HepG2 (cell line): ENCODE results near the gene ALOXE3. TPM values are rescaled to one million over a fixed set of nuclear protein-coding genes. Genes with fewer than 3 reads are reported as not detected.

ENCODE experiments used
- ELF4 ChIP-seq: sonication (generic); formaldehyde crosslinking; IDR thresholded peaks from 2 replicates; pipeline ENCODE4 v1.5.0; 2020; ENCODE audit warnings: missing genetic modification reagents, mild to moderate bottlenecking, moderate library complexity, borderline replicate concordance
- FOXK2 ChIP-seq: fragments of 450-650 bp; IDR thresholded peaks from 2 replicates; pipeline ENCODE4 v1.6.1; 2016
- PCBP1 ChIP-seq: fragments of 200-400 bp; formaldehyde crosslinking; IDR thresholded peaks from 2 replicates; pipeline ENCODE4 v1.6.1; 2017; ENCODE audit warnings: mild to moderate bottlenecking, low read depth, low read length, borderline replicate concordance
- YEATS2 ChIP-seq: sonication (generic); formaldehyde crosslinking; IDR thresholded peaks from 2 replicates; pipeline ENCODE4 v1.4.0; 2020; ENCODE audit warnings: missing genetic modification reagents, borderline replicate concordance
- ZBTB21 ChIP-seq: sonication (generic); formaldehyde crosslinking; IDR thresholded peaks from 2 replicates; pipeline ENCODE4 v1.4.0; 2020; ENCODE audit warnings: missing genetic modification reagents
- ZMYM3 ChIP-seq: sonication (generic); formaldehyde crosslinking; IDR thresholded peaks from 2 replicates; pipeline ENCODE4 v1.5.1; 2020; ENCODE audit warnings: mild to moderate bottlenecking, missing genetic modification reagents
- ZNF121 ChIP-seq: sonication (generic); formaldehyde crosslinking; IDR thresholded peaks from 2 replicates; pipeline ENCODE4 v1.5.0; 2020; ENCODE audit warnings: mild to moderate bottlenecking, missing genetic modification reagents
- ZNF260 ChIP-seq: sonication (generic); formaldehyde crosslinking; IDR thresholded peaks from 2 replicates; pipeline ENCODE4 v1.4.0; 2020; ENCODE audit warnings: missing genetic modification reagents, low read depth, mild to moderate bottlenecking, borderline replicate concordance
- ZNF329 ChIP-seq: sonication (generic); formaldehyde crosslinking; IDR thresholded peaks from 2 replicates; pipeline ENCODE4 v1.9.0; 2021; ENCODE audit warnings: low read depth, mild to moderate bottlenecking, missing genetic modification reagents
- ZNF543 ChIP-seq: sonication (generic); formaldehyde crosslinking; IDR thresholded peaks from 2 replicates; pipeline ENCODE4 v1.4.0; 2020; ENCODE audit warnings: mild to moderate bottlenecking, missing genetic modification reagents
- ZNF775 ChIP-seq: sonication (generic); formaldehyde crosslinking; IDR thresholded peaks from 2 replicates; pipeline ENCODE4 v1.4.0; 2020; ENCODE audit warnings: missing genetic modification reagents, mild to moderate bottlenecking, moderate library complexity, borderline replicate concordance
- polyA plus RNA-seq, 8 experiments: library from polyadenylated mRNA; depleted of rRNA in 3 of 8; stranded (reverse) in 7 of 8; unstranded in 1 of 8; fragments of >200 nt; fragmentation: Illumina TruSeq in 4 of 8; extraction: Trizol in 4 of 8; gene quantifications; 2 replicates each; pipeline versions ENCODE4 v1.2.1 to v1.2.3, GENCODE V29; 2011 to 2016; ENCODE audit warnings: low read depth in 4 of 8, missing spikeins in 1 of 8, mixed read lengths in 1 of 8; ENCODE audit not compliant: insufficient read depth in 1 of 8
- total RNA-seq, 5 experiments: library from RNA; depleted of rRNA; stranded (reverse); fragments of >200 nt; fragmentation: Illumina TruSeq; extraction: Trizol; gene quantifications; 2 replicates each; pipeline ENCODE4 v1.2.3, GENCODE V29; 2016; ENCODE audit warnings: low read depth in 1 of 5
- TF ChIP-seq, protein P1 (sequence below): sonication (generic); formaldehyde crosslinking; IDR thresholded peaks from 2 replicates; pipeline ENCODE4 v1.5.0; 2020; ENCODE audit warnings: mild to moderate bottlenecking, missing genetic modification reagents, borderline replicate concordance
- TF ChIP-seq, protein P2 (sequence below): sonication (generic); formaldehyde crosslinking; IDR thresholded peaks from 2 replicates; pipeline ENCODE4 v1.4.0; 2020; ENCODE audit warnings: missing genetic modification reagents
- TF ChIP-seq, protein P3 (sequence below): sonication (generic); formaldehyde crosslinking; IDR thresholded peaks from 2 replicates; pipeline ENCODE4 v1.4.0; 2020; ENCODE audit warnings: missing genetic modification reagents, borderline replicate concordance
- TF ChIP-seq, protein P4 (sequence below): sonication (generic); formaldehyde crosslinking; IDR thresholded peaks from 2 replicates; pipeline ENCODE4 v1.8.0; 2022; ENCODE audit warnings: mild to moderate bottlenecking, missing genetic modification reagents; ENCODE audit not compliant: insufficient replicate concordance

The ALOXE3 gene
- total and polyA plus RNA-seq, 2 of the 13 experiments (the other 11 are each of a cell fraction or from before 2014, with no cell fraction given) = 0.07 TPM; not detected in 1

DNA sequence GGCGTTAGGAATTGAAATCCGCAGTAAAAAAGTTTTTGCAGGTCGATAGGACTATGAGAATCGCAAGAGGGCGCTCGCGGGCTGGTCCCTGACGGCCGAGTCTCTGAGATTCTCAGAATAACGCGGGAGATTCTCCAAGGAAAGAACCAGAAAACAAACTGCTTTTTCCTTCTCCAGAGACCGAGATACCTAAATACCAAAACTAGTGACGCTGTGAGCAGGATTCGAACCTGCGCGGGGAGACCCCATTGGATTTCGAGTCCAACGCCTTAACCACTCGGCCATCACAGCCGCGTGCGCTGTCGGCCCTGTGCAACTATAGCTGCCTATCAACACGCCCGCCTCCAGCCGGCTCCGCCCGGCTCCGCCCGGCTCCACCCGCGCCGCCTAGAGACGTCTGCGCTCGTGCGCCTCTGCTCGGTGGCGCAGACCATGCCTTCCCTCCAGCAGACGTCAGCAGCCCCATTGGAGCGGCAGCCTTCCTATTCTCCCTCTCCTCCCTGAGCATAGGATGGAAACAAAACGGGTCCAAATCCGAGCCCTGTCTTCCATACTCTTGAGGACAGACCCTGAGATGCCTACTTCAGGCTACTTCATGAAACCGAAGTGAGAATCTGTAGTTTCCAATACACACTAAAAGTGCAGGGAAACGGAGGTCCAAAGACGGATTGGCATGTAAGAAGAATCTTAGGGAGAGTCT lies 20.5 kb upstream of the ALOXE3 start (continued):
- TF ChIP-seq, protein P1, sequence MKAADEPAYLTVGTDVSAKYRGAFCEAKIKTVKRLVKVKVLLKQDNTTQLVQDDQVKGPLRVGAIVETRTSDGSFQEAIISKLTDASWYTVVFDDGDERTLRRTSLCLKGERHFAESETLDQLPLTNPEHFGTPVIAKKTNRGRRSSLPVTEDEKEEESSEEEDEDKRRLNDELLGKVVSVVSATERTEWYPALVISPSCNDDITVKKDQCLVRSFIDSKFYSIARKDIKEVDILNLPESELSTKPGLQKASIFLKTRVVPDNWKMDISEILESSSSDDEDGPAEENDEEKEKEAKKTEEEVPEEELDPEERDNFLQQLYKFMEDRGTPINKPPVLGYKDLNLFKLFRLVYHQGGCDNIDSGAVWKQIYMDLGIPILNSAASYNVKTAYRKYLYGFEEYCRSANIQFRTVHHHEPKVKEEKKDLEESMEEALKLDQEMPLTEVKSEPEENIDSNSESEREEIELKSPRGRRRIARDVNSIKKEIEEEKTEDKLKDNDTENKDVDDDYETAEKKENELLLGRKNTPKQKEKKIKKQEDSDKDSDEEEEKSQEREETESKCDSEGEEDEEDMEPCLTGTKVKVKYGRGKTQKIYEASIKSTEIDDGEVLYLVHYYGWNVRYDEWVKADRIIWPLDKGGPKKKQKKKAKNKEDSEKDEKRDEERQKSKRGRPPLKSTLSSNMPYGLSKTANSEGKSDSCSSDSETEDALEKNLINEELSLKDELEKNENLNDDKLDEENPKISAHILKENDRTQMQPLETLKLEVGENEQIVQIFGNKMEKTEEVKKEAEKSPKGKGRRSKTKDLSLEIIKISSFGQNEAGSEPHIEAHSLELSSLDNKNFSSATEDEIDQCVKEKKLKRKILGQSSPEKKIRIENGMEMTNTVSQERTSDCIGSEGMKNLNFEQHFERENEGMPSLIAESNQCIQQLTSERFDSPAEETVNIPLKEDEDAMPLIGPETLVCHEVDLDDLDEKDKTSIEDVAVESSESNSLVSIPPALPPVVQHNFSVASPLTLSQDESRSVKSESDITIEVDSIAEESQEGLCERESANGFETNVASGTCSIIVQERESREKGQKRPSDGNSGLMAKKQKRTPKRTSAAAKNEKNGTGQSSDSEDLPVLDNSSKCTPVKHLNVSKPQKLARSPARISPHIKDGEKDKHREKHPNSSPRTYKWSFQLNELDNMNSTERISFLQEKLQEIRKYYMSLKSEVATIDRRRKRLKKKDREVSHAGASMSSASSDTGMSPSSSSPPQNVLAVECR (CRISPR knock-in tag) = peak; percentile 81
- TF ChIP-seq ZNF775 (CRISPR knock-in tag) (no peak), ELF4 (CRISPR knock-in tag) (no peak), ZNF543 (CRISPR knock-in tag) (peak; percentile 82; the same call in 1 of the 2 replicates), ZNF260 (no peak), FOXK2 (0 out of 2 replicates have a peak, but pooled peaks have one; percentile 14), ZMYM3 (CRISPR knock-in tag) (peak; percentile 61; the same call in 1 of the 2 replicates), ZNF121 (CRISPR knock-in tag) (peak; percentile 44; the same call in 1 of the 2 replicates), ZNF329 (CRISPR knock-in tag) (peak; percentile 78; the same call in 1 of the 2 replicates), PCBP1 (no peak), ZBTB21 (CRISPR knock-in tag) (no peak), YEATS2 (CRISPR knock-in tag) (no peak)
- TF ChIP-seq, protein P2, sequence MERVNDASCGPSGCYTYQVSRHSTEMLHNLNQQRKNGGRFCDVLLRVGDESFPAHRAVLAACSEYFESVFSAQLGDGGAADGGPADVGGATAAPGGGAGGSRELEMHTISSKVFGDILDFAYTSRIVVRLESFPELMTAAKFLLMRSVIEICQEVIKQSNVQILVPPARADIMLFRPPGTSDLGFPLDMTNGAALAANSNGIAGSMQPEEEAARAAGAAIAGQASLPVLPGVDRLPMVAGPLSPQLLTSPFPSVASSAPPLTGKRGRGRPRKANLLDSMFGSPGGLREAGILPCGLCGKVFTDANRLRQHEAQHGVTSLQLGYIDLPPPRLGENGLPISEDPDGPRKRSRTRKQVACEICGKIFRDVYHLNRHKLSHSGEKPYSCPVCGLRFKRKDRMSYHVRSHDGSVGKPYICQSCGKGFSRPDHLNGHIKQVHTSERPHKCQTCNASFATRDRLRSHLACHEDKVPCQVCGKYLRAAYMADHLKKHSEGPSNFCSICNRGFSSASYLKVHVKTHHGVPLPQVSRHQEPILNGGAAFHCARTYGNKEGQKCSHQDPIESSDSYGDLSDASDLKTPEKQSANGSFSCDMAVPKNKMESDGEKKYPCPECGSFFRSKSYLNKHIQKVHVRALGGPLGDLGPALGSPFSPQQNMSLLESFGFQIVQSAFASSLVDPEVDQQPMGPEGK = no peak
- TF ChIP-seq, protein P3, sequence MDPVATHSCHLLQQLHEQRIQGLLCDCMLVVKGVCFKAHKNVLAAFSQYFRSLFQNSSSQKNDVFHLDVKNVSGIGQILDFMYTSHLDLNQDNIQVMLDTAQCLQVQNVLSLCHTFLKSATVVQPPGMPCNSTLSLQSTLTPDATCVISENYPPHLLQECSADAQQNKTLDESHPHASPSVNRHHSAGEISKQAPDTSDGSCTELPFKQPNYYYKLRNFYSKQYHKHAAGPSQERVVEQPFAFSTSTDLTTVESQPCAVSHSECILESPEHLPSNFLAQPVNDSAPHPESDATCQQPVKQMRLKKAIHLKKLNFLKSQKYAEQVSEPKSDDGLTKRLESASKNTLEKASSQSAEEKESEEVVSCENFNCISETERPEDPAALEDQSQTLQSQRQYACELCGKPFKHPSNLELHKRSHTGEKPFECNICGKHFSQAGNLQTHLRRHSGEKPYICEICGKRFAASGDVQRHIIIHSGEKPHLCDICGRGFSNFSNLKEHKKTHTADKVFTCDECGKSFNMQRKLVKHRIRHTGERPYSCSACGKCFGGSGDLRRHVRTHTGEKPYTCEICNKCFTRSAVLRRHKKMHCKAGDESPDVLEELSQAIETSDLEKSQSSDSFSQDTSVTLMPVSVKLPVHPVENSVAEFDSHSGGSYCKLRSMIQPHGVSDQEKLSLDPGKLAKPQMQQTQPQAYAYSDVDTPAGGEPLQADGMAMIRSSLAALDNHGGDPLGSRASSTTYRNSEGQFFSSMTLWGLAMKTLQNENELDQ (CRISPR knock-in tag) = no peak
- TF ChIP-seq, protein P4, sequence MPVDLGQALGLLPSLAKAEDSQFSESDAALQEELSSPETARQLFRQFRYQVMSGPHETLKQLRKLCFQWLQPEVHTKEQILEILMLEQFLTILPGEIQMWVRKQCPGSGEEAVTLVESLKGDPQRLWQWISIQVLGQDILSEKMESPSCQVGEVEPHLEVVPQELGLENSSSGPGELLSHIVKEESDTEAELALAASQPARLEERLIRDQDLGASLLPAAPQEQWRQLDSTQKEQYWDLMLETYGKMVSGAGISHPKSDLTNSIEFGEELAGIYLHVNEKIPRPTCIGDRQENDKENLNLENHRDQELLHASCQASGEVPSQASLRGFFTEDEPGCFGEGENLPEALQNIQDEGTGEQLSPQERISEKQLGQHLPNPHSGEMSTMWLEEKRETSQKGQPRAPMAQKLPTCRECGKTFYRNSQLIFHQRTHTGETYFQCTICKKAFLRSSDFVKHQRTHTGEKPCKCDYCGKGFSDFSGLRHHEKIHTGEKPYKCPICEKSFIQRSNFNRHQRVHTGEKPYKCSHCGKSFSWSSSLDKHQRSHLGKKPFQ (CRISPR knock-in tag) = peak; percentile 64
- TF ChIP-seq, all 625 proteins: peak for 265
